Calu3 (cell line): ENCODE data around the gene HHAT. TPM values are rescaled to one million over a fixed set of nuclear protein-coding genes. Genes with fewer than 3 reads are reported as not detected.

ENCODE experiments used
- BruUV-seq: library from RNA; stranded (reverse); fragments of 400-500 nt; replicated peaks from 2 replicates; lab custom pipeline; 2021; lab: Mats Ljungman, UMichigan
- CTCF ChIA-PET: fragments of 300-600 bp; sonication (Branson Sonifier 250); formaldehyde crosslinking; loops from one replicate; lab custom pipeline; 2022; ENCODE audit warnings: antibody characterized with exemption; lab: Charles Lee
- DNase-seq: peaks from one replicate; pipeline ENCODE4 v3.0.0; 2022
- H3K27ac Mint-ChIP-seq: one replicate; pipeline ENCODE4 v1.8.0; 2022; ENCODE audit warnings: mixed read lengths; ENCODE audit not compliant: unreplicated experiment
- H3K27me3 Mint-ChIP-seq: one replicate; pipeline ENCODE4 v1.8.0; 2022; ENCODE audit warnings: mixed read lengths; ENCODE audit not compliant: unreplicated experiment
- H3K36me3 Mint-ChIP-seq: one replicate; pipeline ENCODE4 v1.8.0; 2022; ENCODE audit warnings: mild to moderate bottlenecking, moderate library complexity, mixed read lengths; ENCODE audit not compliant: insufficient read depth, unreplicated experiment
- H3K4me1 Mint-ChIP-seq: one replicate; pipeline ENCODE4 v1.8.0; 2022; ENCODE audit warnings: mild to moderate bottlenecking, low read depth, mixed read lengths; ENCODE audit not compliant: unreplicated experiment
- H3K4me3 Mint-ChIP-seq: one replicate; pipeline ENCODE4 v1.8.0; 2022; ENCODE audit warnings: mild to moderate bottlenecking, low read depth, moderate library complexity, mixed read lengths; ENCODE audit not compliant: unreplicated experiment
- H3K9me3 Mint-ChIP-seq: one replicate; pipeline ENCODE4 v1.8.0; 2022; ENCODE audit warnings: low read depth, mixed read lengths; ENCODE audit not compliant: unreplicated experiment
- intact Hi-C: fragments of 100-400 bp; cut with micrococcal nuclease; formaldehyde crosslinking; loops from one replicate; pipeline ENCODE4 v1.10.0; 2022; ENCODE audit not compliant: unreplicated experiment
- total RNA-seq: library from RNA; stranded (reverse); gene quantifications from 2 replicates; pipeline ENCODE4 v1.2.3, GENCODE V29; 2022
- TF ChIP-seq, protein P1 (sequence below): fragments of 200-600 bp; IDR thresholded peaks from one replicate; pipeline ENCODE4 v1.8.0; 2022; ENCODE audit warnings: antibody characterized with exemption; ENCODE audit not compliant: unreplicated experiment

The HHAT gene
- total RNA-seq, 1 experiment from 2014 or later = 5.8 TPM

DNA sequence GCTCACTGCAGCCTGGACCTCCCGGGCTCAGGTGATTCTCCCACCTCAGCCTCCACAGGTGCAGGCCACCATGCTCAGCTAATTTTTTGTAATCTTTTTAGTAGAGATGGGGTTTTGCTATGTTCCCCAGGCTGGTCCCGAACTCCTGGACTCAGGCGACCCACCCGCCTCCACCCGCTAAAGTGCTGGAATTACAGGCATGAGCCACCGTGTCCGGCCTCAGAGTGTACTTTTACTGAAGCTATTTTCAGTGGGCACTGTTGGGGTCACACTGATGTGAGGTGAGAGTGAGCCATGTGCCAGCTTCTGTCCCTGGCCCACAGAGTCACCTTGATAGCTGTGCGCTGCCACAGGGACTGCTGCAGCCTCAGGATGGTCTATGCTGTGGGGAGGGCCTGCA, 25.3 kb upstream of the HHAT start:
- H3K9me3 Mint-ChIP-seq = no peaks in the 10 kb centered on the region
- BruUV-seq = no TSS peak
- intact Hi-C loops = no loop called here
- H3K27me3 Mint-ChIP-seq = peaks cover 34% of the 10 kb centered on the region
- H3K36me3 Mint-ChIP-seq = no peaks in the 10 kb centered on the region
- H3K4me1 Mint-ChIP-seq = no peaks in the 10 kb centered on the region
- CTCF ChIA-PET = no interaction called here
- H3K4me3 Mint-ChIP-seq = no peak overlapping the region
- DNase-seq = no peak
- H3K27ac Mint-ChIP-seq = no peak overlapping the region
- TF ChIP-seq, protein P1, sequence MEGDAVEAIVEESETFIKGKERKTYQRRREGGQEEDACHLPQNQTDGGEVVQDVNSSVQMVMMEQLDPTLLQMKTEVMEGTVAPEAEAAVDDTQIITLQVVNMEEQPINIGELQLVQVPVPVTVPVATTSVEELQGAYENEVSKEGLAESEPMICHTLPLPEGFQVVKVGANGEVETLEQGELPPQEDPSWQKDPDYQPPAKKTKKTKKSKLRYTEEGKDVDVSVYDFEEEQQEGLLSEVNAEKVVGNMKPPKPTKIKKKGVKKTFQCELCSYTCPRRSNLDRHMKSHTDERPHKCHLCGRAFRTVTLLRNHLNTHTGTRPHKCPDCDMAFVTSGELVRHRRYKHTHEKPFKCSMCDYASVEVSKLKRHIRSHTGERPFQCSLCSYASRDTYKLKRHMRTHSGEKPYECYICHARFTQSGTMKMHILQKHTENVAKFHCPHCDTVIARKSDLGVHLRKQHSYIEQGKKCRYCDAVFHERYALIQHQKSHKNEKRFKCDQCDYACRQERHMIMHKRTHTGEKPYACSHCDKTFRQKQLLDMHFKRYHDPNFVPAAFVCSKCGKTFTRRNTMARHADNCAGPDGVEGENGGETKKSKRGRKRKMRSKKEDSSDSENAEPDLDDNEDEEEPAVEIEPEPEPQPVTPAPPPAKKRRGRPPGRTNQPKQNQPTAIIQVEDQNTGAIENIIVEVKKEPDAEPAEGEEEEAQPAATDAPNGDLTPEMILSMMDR = no peak

DNA sequence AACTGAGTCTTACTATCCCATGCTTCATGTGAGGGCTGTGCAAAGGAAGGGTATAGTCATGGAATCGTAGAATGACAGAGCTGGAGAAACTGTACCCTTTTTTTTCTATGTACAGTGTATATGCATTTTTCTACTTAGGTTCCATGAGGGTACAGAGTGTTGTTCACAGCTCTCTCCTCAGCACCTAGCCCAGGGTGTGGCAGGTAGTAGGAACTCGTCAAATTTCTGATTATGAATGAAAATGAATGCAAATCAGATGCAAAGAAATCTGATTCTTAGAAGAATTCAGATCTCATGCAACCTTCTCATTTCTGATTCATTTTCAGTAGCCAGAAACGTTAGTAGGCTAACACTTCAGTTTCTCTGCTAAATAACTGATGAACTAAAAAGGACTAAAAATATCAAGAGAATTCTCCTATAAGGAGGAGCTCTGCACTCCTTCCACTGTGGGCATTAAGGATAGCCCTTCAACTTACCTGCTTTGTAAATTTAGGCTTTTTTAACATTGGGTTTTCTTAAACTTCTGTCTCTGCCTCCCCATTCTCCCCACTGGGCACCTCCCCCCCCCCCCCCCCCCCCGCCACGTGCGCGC, 18.0 kb upstream of the HHAT start:
- Mint-ChIP-seq H3K9me3 (no peaks in the 10 kb centered on the region), H3K4me1 (peaks cover 31% of the 10 kb centered on the region), H3K4me3 (peak overlapping the region; percentile 87), H3K27me3 (no peaks in the 10 kb centered on the region), H3K27ac (peak overlapping the region; percentile 78), H3K36me3 (peaks cover 14% of the 10 kb centered on the region)
- BruUV-seq = no TSS peak
- TF ChIP-seq, protein P1 = no peak
- intact Hi-C loops = loop anchor here (1.0 to 5.0 kb wide), 5 partner anchors 78 to 448 kb away; partner anchors contain the start of gene SERTAD4
- CTCF ChIA-PET = interaction anchor here (0.7 to 1.8 kb wide), 11 partner anchors 10 to 322 kb away, joined by 3 to 9 read pairs (median 4); no protein-coding TSS in a partner anchor
- DNase-seq = no peak

DNA sequence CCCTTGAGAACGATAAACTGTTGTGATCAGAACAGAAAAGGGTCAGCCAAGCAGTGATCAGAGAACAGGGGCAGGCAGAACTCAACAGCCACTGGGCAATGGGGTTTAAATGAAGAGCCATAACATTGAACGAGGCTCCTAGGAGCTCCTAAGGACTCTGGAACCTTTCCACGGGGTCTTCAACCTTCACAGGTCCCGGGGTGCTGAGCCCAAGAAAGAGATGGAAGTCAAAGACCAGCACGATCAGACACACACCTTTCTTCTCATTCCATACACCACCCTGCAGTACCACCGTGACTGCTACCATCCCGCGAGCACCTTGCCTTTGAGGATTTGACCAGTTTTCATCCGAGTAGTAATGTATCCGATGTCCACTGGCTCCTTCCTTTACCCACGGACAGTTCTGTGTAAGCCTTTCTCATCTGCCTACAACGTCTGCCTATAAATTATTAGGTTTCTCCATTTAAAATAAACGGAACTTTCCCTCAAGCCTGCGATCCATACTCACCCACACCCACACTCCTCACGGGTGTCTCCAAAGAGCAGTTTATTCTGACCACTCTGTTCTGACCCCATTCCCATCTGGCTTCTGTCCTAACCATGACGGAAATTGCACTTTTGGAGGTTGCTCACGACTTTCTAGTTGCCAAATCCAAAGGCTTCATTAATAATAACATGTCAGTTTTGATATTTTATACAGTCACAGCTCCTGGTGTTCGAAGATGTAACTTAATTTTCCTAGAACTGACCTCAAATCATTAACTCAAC, 16.8 kb upstream of the HHAT start:
- CTCF ChIA-PET = interaction anchor here (0.7 to 1.8 kb wide), 9 partner anchors 11 to 374 kb away, joined by 3 to 9 read pairs (median 3); no protein-coding TSS in a partner anchor
- Mint-ChIP-seq H3K27me3 (no peaks in the 10 kb centered on the region), H3K27ac (no peak overlapping the region), H3K36me3 (peaks cover 14% of the 10 kb centered on the region), H3K9me3 (no peaks in the 10 kb centered on the region), H3K4me1 (peaks cover 31% of the 10 kb centered on the region), H3K4me3 (peak overlapping the region; percentile 87)
- no peak for DNase-seq
- no TSS peak for BruUV-seq
- intact Hi-C loops = loop anchor here (1.0 to 5.0 kb wide), 5 partner anchors 80 to 450 kb away; partner anchors contain the start of gene SERTAD4
- TF ChIP-seq, protein P1 = no peak

DNA sequence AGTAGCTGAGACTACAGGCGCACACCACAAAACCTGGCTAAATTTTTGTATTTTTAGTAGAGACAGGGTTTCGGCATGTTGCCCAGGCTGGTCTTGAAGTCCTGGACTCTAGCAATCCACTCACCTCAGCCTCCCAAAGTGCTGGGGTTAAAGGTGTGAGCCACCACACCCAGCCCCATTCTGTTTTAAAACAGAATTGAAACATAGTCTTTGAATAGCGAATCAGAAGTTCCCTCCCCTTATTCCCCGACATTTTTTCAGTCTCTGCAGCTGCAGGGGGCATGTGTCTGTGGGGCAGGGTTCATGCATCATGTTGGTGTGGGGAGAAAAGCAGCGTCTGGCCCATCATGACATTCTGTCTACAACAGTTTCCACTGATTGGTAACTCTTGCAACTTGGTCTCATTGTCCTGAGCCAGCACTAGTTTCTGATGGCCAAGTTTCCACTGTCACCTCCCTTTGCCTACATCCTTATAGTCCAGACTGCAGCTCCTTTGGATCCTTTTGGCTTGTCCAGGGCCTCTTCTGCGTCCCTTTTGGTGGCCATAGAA, 15.6 kb upstream of the HHAT start:
- H3K27me3 Mint-ChIP-seq = no peaks in the 10 kb centered on the region
- no peak overlapping the region for H3K4me3 Mint-ChIP-seq
- H3K27ac Mint-ChIP-seq = no peak overlapping the region
- intact Hi-C loops = loop anchor here (5.0 kb wide), 2 partner anchors 81 to 451 kb away; partner anchors contain the start of gene SERTAD4
- TF ChIP-seq, protein P1 = no peak
- DNase-seq = no peak
- CTCF ChIA-PET = no interaction called here
- BruUV-seq = no TSS peak
- no peaks in the 10 kb centered on the region for H3K9me3 Mint-ChIP-seq
- H3K4me1 Mint-ChIP-seq = peaks cover 31% of the 10 kb centered on the region
- peaks cover 14% of the 10 kb centered on the region for H3K36me3 Mint-ChIP-seq
